KMS-11 (cell line): ENCODE measurements around the gene GPR132.

Source experiments
- H2AFZ ChIP-seq: fragments of 200-600 bp; sonication (generic); 2 replicates; pipeline ENCODE4 v1.6.1; 2016; ENCODE audit warnings: antibody characterized with exemption, mixed run types, low read depth
- H3K27ac ChIP-seq: fragments of 200-600 bp; sonication (generic); 2 replicates; pipeline ENCODE4 v1.6.1; 2016; ENCODE audit warnings: mild to moderate bottlenecking, mixed run types
- H3K27me3 ChIP-seq: fragments of 200-600 bp; sonication (generic); 2 replicates; pipeline ENCODE4 v1.6.1; 2017; ENCODE audit warnings: mild to moderate bottlenecking, low read depth, mixed run types, moderate library complexity; ENCODE audit not compliant: insufficient read depth
- H3K36me3 ChIP-seq: fragments of 200-600 bp; sonication (generic); 2 replicates; pipeline ENCODE4 v1.6.1; 2017; ENCODE audit warnings: mild to moderate bottlenecking, mixed run types; ENCODE audit not compliant: insufficient read depth
- H3K4me1 ChIP-seq: fragments of 200-600 bp; sonication (generic); 2 replicates; pipeline ENCODE4 v1.6.1; 2016; ENCODE audit warnings: mild to moderate bottlenecking, low read depth, mixed run types; ENCODE audit not compliant: poor library complexity, severe bottlenecking
- H3K4me2 ChIP-seq: fragments of 200-600 bp; sonication (generic); 2 replicates; pipeline ENCODE4 v1.7.0; 2016; ENCODE audit warnings: mild to moderate bottlenecking, mixed run types
- H3K4me3 ChIP-seq: fragments of 200-600 bp; sonication (generic); IDR thresholded peaks from 2 replicates; pipeline ENCODE4 v1.6.1; 2017; ENCODE audit warnings: low read depth, low read length, mixed read lengths; ENCODE audit not compliant: insufficient read depth
- H3K79me2 ChIP-seq: fragments of 200-600 bp; sonication (generic); 2 replicates; pipeline ENCODE4 v1.6.1; 2016; ENCODE audit warnings: low read depth, mixed run types; ENCODE audit not compliant: insufficient read depth
- H3K9ac ChIP-seq: fragments of 200-600 bp; sonication (generic); 2 replicates; pipeline ENCODE4 v1.6.1; 2016; ENCODE audit warnings: mild to moderate bottlenecking, mixed run types
- H4K20me1 ChIP-seq: fragments of 200-600 bp; sonication (generic); 2 replicates; pipeline ENCODE4 v1.6.1; 2016; ENCODE audit warnings: mild to moderate bottlenecking, mixed run types; ENCODE audit not compliant: insufficient read depth
- CTCF ChIP-seq: fragments of 200-600 bp; sonication (generic); conservative IDR thresholded peaks from 2 replicates; pipeline ENCODE4 v1.6.1; 2017; ENCODE audit warnings: low read depth, mild to moderate bottlenecking, antibody characterized with exemption, low read length, moderate library complexity, mixed read lengths

GPR132 gene

GRCh38 chr14:105071942-105072341, 6.7 kb upstream of the GPR132 start:
- Histone ChIP-seq H2AFZ (no peak overlapping the region), H3K4me1 (peaks cover 22% of the 10 kb centered on the region), H3K79me2 (no peaks in the 10 kb centered on the region), H3K27ac (no peak overlapping the region), H3K9ac (no peak overlapping the region), H4K20me1 (no peaks in the 10 kb centered on the region), H3K4me3 (no peak overlapping the region), H3K4me2 (no peak overlapping the region), H3K36me3 (no peaks in the 10 kb centered on the region), H3K27me3 (no peaks in the 10 kb centered on the region)
- TF ChIP-seq CTCF, result no peak

GRCh38 chr14:105071326-105071725, 6.1 kb upstream of the GPR132 start:
- no peaks in the 10 kb centered on the region for H3K36me3 ChIP-seq
- no peak overlapping the region for H3K9ac ChIP-seq
- H3K27me3 ChIP-seq, result no peaks in the 10 kb centered on the region
- no peak overlapping the region for H2AFZ ChIP-seq
- H3K27ac ChIP-seq, result no peak overlapping the region
- no peak overlapping the region for H3K4me2 ChIP-seq
- H3K4me3 ChIP-seq, result no peak overlapping the region
- TF ChIP-seq CTCF, result no peak
- no peaks in the 10 kb centered on the region for H3K79me2 ChIP-seq
- H4K20me1 ChIP-seq, result no peaks in the 10 kb centered on the region
- H3K4me1 ChIP-seq, result peaks cover 22% of the 10 kb centered on the region

- H2AFZ ChIP-seq, result no peak overlapping the region
- no peaks in the 10 kb centered on the region for H3K36me3 ChIP-seq
- H3K4me1 ChIP-seq, result peaks cover 21% of the 10 kb centered on the region
- no peaks in the 10 kb centered on the region for H3K27me3 ChIP-seq
- H3K79me2 ChIP-seq, result no peaks in the 10 kb centered on the region
- no peak for TF ChIP-seq CTCF
- H3K9ac ChIP-seq, result no peak overlapping the region
- H3K27ac ChIP-seq, result no peak overlapping the region
- H4K20me1 ChIP-seq, result no peaks in the 10 kb centered on the region
- no peak overlapping the region for H3K4me3 ChIP-seq
- no peak overlapping the region for H3K4me2 ChIP-seq
Measured at GRCh38 chr14:105070760-105071137, 5.5 kb upstream of the GPR132 start.

- no peak overlapping the region for H3K27ac ChIP-seq
- H3K27me3 ChIP-seq, result no peaks in the 10 kb centered on the region
- H3K36me3 ChIP-seq, result no peaks in the 10 kb centered on the region
- no peak overlapping the region for H3K9ac ChIP-seq
- H2AFZ ChIP-seq, result no peak overlapping the region
- no peak overlapping the region for H3K4me3 ChIP-seq
- no peaks in the 10 kb centered on the region for H4K20me1 ChIP-seq
- TF ChIP-seq CTCF, result no peak
- H3K4me1 ChIP-seq, result peaks cover 23% of the 10 kb centered on the region
- H3K4me2 ChIP-seq, result no peak overlapping the region
- no peaks in the 10 kb centered on the region for H3K79me2 ChIP-seq
Measured at GRCh38 chr14:105069871-105070759, 4.9 kb upstream of the GPR132 start.
